HG03378 (cell line): Measurements from ENCODE around the gene ANKRD12.
"Not testable (repeated sequence)": the region's sequence is repeated elsewhere in the genome, so short reads cannot be mapped to it uniquely, and the experiment has no call there.

ENCODE experiments used
- ATAC-seq: cut with Tn5 transposase; IDR thresholded peaks from one replicate; pipeline ENCODE4 v1.9.1; 2021; ENCODE audit warnings: mild to moderate bottlenecking, moderate library complexity; ENCODE audit not compliant: unreplicated experiment

ANKRD12 gene

GRCh38 chr18:9140381-9140780 lies 3.8 kb downstream of the ANKRD12 start:
- no peak for ATAC-seq

- no peak for ATAC-seq
These were observed 4.4 kb downstream of the ANKRD12 start for GRCh38 chr18:9140984-9141383.

GRCh38 chr18:9146224-9146623 lies 9.6 kb downstream of the ANKRD12 start:
- ATAC-seq, result no peak

- peak; percentile 41 for ATAC-seq
These were observed 11.0 kb downstream of the ANKRD12 start for GRCh38 chr18:9147440-9148202.

- ATAC-seq, result no peak
These were observed 11.6 kb downstream of the ANKRD12 start for GRCh38 chr18:9148203-9148552.

- no peak for ATAC-seq
These were observed 13.5 kb downstream of the ANKRD12 start for GRCh38 chr18:9150121-9150520.

- no peak for ATAC-seq
These were observed 16.7 kb downstream of the ANKRD12 start for GRCh38 chr18:9153256-9153655.

GRCh38 chr18:9156604-9157249 lies 20.1 kb downstream of the ANKRD12 start:
- no peak for ATAC-seq

GRCh38 chr18:9157806-9158205 lies 21.2 kb downstream of the ANKRD12 start:
- no peak for ATAC-seq

GRCh38 chr18:9160014-9160413 lies 23.4 kb downstream of the ANKRD12 start:
- no peak for ATAC-seq

GRCh38 chr18:9162663-9163062 lies 26.1 kb downstream of the ANKRD12 start:
- not testable (repeated sequence) for ATAC-seq

- ATAC-seq, result not testable (repeated sequence)
These were observed 27.6 kb downstream of the ANKRD12 start for GRCh38 chr18:9164149-9164548.

- ATAC-seq, result not testable (repeated sequence)
These were observed 29.3 kb downstream of the ANKRD12 start for GRCh38 chr18:9165883-9166282.

GRCh38 chr18:9169515-9169914 lies 32.9 kb downstream of the ANKRD12 start:
- not testable (repeated sequence) for ATAC-seq

GRCh38 chr18:9171919-9172318 lies 35.3 kb downstream of the ANKRD12 start:
- ATAC-seq, result not testable (repeated sequence)

GRCh38 chr18:9172506-9173127 lies 36.0 kb downstream of the ANKRD12 start:
- no peak for ATAC-seq

- peak; percentile 88 for ATAC-seq
These were observed 37.2 kb downstream of the ANKRD12 start for GRCh38 chr18:9173770-9174233.

- no peak for ATAC-seq
These were observed 37.7 kb downstream of the ANKRD12 start for GRCh38 chr18:9174302-9174701.

- ATAC-seq, result no peak
These were observed 38.5 kb downstream of the ANKRD12 start for GRCh38 chr18:9175115-9175514.

- no peak for ATAC-seq
These were observed 40.5 kb downstream of the ANKRD12 start for GRCh38 chr18:9177031-9177430.

GRCh38 chr18:9177466-9177865 lies 40.9 kb downstream of the ANKRD12 start:
- ATAC-seq, result no peak

- no peak for ATAC-seq
These were observed 42.0 kb downstream of the ANKRD12 start for GRCh38 chr18:9178557-9178956.
